Measurements from ENCODE around the gene WARS2.
"Not testable (repeated sequence)": the region's sequence is repeated elsewhere in the genome, so short reads cannot be mapped to it uniquely, and the experiment has no call there.

Gene WARS2

GRCh38 chr1:119140177-119141019 lies at the start of gene WARS2:
TSS of gene WARS2 (minus strand) at chr1:119140653. CDS start at chr1:119140644, 9 bp downstream.
- DNase-seq: peak; percentile 98

GRCh38 chr1:119188926-119189325 lies 48.5 kb upstream of the WARS2 start:
- peak; percentile 46 for DNase-seq

GRCh38 chr1:119187416-119187815 lies 47.0 kb upstream of the WARS2 start:
- no peak for DNase-seq

- no peak for DNase-seq
Observed at GRCh38 chr1:119186471-119186870, 46.0 kb upstream of the WARS2 start.

GRCh38 chr1:119184972-119185371 lies 44.5 kb upstream of the WARS2 start:
- no peak for DNase-seq

- no peak for DNase-seq
Observed at GRCh38 chr1:119181218-119181617, 40.8 kb upstream of the WARS2 start.

GRCh38 chr1:119179051-119179450 lies 38.6 kb upstream of the WARS2 start:
- no peak for DNase-seq

GRCh38 chr1:119172927-119173326 lies 32.5 kb upstream of the WARS2 start:
- DNase-seq: not testable (repeated sequence)

- not testable (repeated sequence) for DNase-seq
Observed at GRCh38 chr1:119171381-119172010, 31.0 kb upstream of the WARS2 start.

- DNase-seq: no peak
Observed at GRCh38 chr1:119163396-119163795, 22.9 kb upstream of the WARS2 start.

- DNase-seq: peak; percentile 44
Observed at GRCh38 chr1:119160866-119161265, 20.4 kb upstream of the WARS2 start.

- no peak for DNase-seq
Observed at GRCh38 chr1:119160409-119160808, 20.0 kb upstream of the WARS2 start.

GRCh38 chr1:119159966-119160365 lies 19.5 kb upstream of the WARS2 start:
- DNase-seq: no peak

GRCh38 chr1:119159111-119159510 lies 18.7 kb upstream of the WARS2 start:
- DNase-seq: no peak

GRCh38 chr1:119156761-119157160 lies 16.3 kb upstream of the WARS2 start:
- DNase-seq: not testable (repeated sequence)

GRCh38 chr1:119155069-119155468 lies 14.6 kb upstream of the WARS2 start:
- not testable (repeated sequence) for DNase-seq

- no peak for DNase-seq
Observed at GRCh38 chr1:119150150-119150549, 9.7 kb upstream of the WARS2 start.

- DNase-seq: peak; percentile 14
Observed at GRCh38 chr1:119147661-119148090, 7.2 kb upstream of the WARS2 start.

- no peak for DNase-seq
Observed at GRCh38 chr1:119146466-119146865, 6.0 kb upstream of the WARS2 start.

GRCh38 chr1:119144813-119145212 lies 4.4 kb upstream of the WARS2 start:
- DNase-seq: no peak

- no peak for DNase-seq
Observed at GRCh38 chr1:119143706-119144105, 3.3 kb upstream of the WARS2 start.

GRCh38 chr1:119141660-119142059 lies 1.2 kb upstream of the WARS2 start:
- no peak for DNase-seq

GRCh38 chr1:119141020-119141424 lies 569 bp upstream of the WARS2 start:
- DNase-seq: no peak

GRCh38 chr1:119139857-119140176 lies 636 bp downstream of the WARS2 start:
- no peak for DNase-seq

All from HCEC 1CT (cell line).